HG02623 (cell line): Measurements from ENCODE around the gene ADAMTSL3.
A peak's percentile ranks its signal among the peaks of the same experiment; 100 is the strongest.
"Not testable (repeated sequence)": the region's sequence is repeated elsewhere in the genome, so short reads cannot be mapped to it uniquely, and the experiment has no call there.

Source experiments
- ATAC-seq: cut with Tn5 transposase; IDR thresholded peaks from one replicate; pipeline ENCODE4 v1.9.1; 2021; ENCODE audit warnings: moderate library complexity; ENCODE audit not compliant: unreplicated experiment

ADAMTSL3 gene

GRCh38 chr15:83961311-83961710 lies 307.4 kb downstream of the ADAMTSL3 start:
- no peak for ATAC-seq

- not testable (repeated sequence) for ATAC-seq
Measured at GRCh38 chr15:83964967-83965366, 311.0 kb downstream of the ADAMTSL3 start.

- no peak for ATAC-seq
Measured at GRCh38 chr15:83970295-83970890, 316.5 kb downstream of the ADAMTSL3 start.

DNA sequence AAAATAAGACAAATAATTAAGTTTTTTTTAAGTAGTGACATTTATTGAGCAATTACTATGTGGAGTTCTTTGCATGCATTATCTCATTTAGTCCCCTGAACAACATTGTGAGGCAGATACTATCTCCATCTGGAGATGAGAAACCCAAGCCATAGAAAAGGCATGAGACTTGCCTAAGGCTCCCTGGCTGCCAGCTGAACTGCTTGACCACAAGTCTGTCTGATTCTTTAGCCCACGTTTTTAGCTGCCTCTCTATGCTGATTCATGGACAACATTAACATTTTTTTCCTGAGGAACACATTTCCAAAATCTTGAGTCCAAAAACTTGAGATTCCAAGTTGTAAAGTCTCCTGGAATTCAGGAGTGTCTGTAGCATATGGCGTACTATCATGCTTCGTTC lies 318.1 kb downstream of the ADAMTSL3 start:
- no peak for ATAC-seq

- ATAC-seq: no peak
Measured at GRCh38 chr15:83973816-83974215, 319.9 kb downstream of the ADAMTSL3 start.

DNA sequence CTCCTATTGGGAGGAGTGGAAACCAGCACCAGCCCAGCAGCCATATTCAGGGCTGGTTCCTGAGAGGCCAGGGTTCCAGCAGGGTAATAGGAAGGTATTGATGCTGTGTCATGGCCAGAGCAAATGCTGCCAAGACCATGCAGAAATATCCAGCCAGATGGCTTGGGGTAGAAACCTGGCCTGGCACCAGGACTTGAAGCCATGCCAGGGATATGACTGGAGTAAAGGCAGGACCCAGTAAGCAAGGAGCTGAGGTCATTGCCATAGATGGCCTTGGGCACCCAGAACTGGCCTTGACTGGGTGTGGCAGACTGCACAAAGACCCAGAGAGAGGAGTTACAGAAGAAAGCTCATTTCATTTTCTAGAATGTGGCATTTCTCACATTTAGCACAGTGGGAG lies 324.1 kb downstream of the ADAMTSL3 start:
- ATAC-seq: no peak

GRCh38 chr15:83978588-83978987 lies 324.7 kb downstream of the ADAMTSL3 start:
- no peak for ATAC-seq

DNA sequence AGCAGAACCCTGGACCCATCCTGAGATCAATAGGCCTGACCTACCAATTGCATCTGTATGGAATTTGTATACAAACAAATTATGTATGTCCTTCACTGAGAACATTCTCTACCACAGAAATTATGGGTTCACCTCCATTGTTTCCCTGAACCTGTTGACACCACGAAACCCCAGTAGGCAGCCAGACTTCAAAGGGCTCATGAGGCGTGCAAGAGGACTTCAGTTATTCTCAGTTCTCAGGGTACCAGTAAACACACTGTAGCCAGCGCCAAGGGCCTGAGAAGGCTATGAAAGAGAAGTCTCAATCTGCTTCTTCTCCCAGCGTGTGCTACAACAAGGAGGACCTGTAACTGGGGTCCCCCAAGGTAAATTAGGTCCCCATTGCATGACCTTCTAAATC lies 326.7 kb downstream of the ADAMTSL3 start:
- ATAC-seq: no peak

DNA sequence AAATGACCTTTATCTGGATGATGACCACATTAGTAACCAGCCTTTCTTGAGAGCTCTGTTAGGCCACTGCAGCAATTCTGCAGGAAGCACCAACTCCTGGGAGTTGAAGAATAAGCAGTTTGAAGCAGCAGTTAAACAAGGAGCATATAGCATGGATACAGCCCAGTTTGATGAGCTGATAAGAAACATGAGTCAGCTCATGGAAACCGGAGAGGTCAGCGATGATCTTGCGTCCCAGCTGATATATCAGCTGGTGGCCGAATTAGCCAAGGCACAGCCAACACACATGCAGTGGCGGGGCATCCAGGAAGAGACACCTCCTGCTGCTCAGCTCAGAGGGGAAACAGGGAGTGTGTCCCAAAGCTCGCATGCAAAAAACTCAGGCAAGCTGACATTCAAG lies 328.8 kb downstream of the ADAMTSL3 start:
- ATAC-seq: no peak

DNA sequence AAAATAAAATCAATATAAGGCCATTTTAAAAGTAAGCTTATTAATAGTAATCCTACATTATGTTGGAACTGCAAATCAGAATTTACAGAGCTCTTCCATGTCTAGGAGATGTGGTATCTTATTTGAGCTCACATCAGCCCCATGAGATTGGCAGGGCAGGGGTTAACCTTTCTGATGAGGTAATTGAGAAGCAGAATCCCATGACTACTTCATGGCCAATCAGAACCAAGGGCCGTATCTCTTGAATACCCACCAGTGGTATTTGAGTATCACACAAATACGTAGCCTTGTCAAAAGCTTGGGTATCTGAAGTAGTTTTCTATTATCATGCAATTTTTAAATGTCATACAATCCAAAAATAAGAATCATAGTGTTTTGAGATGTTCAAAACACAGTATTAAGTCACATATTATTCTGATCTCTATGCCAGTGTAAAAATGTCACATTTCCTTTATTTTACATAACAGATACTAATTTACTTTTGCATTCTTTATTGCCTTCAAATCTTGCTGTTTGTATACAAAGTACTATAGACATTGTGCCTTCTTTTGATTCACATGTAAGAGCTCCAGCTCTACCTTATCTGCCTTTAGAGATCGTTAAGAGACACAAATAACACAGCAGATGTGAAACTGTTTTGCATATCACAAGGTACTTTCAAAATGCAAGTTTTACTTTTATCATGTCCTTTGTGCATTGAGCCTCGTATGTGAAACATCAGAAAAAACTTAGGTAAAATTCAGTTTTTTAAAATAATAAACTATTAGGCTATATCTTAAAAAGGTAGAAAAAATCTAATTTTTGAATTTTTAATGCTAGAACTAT lies 329.9 kb downstream of the ADAMTSL3 start:
- peak; percentile 82 for ATAC-seq

GRCh38 chr15:83984601-83985000 lies 330.7 kb downstream of the ADAMTSL3 start:
- no peak for ATAC-seq

- ATAC-seq: no peak
Measured at GRCh38 chr15:83991163-83991562, 337.2 kb downstream of the ADAMTSL3 start.

- no peak for ATAC-seq
Measured at GRCh38 chr15:83992324-83993031, 338.6 kb downstream of the ADAMTSL3 start.

- no peak for ATAC-seq
Measured at GRCh38 chr15:83993591-83993990, 339.7 kb downstream of the ADAMTSL3 start.

- ATAC-seq: no peak
Measured at GRCh38 chr15:83998486-83998885, 344.6 kb downstream of the ADAMTSL3 start.

- no peak for ATAC-seq
Measured at GRCh38 chr15:83999396-84000135, 345.6 kb downstream of the ADAMTSL3 start.

DNA sequence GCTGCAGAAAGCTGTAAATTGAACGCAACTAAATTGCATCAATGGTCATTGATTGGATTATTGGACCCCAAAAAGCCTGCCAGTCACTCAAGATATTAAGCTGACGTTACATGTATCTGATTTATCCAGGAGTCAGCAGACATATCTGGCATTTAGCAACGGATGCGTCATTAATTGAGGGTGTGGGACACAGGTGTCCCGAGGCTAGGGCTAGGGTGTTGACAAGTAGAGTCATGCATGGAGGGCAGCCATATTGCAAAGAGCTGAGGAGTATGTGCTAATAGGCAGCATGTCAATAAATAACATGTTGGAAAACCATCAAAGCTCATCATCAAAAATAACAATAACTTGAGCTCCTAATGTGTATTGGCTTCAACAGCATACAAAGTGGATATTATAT lies 347.1 kb downstream of the ADAMTSL3 start:
- ATAC-seq: no peak

DNA sequence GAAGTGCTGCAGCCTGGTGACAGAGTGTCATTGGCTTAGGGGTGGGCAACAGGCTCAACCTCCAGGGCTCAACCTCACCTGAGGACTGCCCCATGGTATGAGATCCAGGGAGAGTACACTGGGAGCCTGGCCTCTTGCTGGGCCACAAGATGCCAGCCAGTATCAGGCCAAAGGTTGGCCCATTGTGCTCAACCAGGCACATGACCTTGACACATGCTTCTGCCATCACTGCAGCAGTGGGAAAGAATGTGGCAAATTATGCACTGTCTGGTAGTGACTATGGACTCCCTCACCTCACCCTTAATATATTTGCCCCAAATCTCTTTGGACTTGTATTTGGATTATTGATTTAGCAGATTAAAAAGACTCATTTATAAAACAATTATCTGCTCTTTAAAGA lies 347.7 kb downstream of the ADAMTSL3 start:
- ATAC-seq: no peak

DNA sequence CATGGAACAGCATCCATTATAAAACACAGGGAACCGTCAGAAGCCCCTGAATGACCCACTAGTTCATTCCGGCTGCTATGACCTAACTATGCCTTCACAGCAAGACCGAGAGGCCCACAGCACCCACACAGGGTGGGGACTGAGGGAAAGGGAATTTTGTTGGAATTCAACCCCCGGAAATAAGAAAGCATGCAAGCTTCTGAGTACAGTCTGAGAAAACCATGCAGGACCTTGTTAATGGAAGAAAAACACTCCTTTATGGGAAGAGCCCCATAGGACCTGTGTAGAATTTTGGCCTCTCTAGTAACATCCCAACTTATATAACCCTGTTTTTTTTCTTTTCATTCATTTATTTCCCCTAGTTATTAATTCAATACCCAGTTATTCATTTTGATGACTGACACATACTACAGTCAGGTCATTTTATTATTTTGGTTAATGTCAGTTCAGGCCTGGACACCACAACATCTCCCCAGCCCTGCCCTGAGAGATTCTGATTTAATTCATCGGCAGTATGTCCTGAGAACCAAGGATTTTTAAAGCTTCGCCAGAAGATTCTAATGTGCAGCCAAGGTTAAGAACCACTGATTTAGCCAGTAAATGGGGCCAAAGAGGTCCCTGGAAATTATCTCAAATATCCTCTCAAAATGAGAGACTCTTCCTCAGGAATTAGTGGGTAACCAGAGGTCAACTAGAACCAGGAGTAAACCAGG lies 350.0 kb downstream of the ADAMTSL3 start:
- no peak for ATAC-seq

GRCh38 chr15:84006421-84006820 lies 352.5 kb downstream of the ADAMTSL3 start:
- ATAC-seq: no peak

GRCh38 chr15:84009616-84010015 lies 355.7 kb downstream of the ADAMTSL3 start:
- ATAC-seq: no peak
